ENCODE data around the gene CATSPER1.

CATSPER1 gene

DNA sequence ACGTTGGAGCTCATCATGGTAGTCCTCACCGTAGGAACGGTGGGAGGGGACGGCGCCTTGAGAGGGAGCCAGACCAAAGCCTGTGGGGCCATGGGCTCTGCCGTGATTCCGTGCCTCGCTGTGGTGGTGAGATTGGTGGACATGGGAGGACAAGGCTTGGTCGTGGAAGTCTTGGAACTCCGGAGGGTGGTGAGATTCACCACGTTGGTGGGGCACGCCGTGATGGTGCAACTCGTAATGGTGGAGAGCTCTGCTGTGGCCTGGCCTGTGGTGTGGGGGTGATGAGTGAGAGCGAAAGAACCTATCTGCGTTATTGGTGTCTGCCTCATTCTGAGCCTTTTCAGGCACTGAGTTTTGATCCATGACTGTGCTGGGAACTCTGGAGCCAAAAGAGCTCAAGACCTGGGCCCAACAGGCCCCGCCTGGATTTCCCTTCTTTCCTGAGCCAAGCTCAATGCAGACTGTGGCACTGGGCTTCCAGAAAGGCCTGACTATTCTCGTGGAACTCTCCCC lies at the start of gene CATSPER1:
Gene CATSPER1 (minus strand): TSS at position 463 of the 513 bp plus-strand sequence. CDS start 100 bp downstream, at position 363.
- no peak for DNase-seq

- no peak for DNase-seq
These were observed 49.0 kb upstream of the CATSPER1 start for GRCh38 chr11:66075273-66075672.

- no peak for DNase-seq
These were observed 47.4 kb upstream of the CATSPER1 start for GRCh38 chr11:66073669-66074068.

DNA sequence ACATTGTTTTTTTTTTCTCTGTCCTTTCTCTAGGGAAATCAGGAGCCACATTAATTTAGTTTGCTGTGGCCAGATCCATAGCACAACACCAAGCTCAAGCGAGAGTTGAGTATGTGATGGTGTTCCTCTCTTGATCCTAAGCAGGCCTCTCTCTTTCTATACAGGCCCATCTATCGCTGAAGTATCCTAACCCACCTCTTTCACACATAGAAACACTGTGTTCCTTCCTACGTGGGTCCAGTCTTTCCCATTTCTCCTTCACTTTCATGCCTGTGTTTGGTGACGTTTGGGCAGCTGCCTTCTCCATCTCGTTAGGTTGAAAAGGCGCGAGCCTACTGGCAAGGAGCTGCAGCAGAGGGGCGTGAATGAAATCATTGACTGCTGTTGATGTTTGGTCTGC lies 46.2 kb upstream of the CATSPER1 start:
- no peak for DNase-seq

- no peak for DNase-seq
These were observed 45.8 kb upstream of the CATSPER1 start for GRCh38 chr11:66072081-66072480.

GRCh38 chr11:66071381-66071801 lies 45.1 kb upstream of the CATSPER1 start:
- no peak for DNase-seq

DNA sequence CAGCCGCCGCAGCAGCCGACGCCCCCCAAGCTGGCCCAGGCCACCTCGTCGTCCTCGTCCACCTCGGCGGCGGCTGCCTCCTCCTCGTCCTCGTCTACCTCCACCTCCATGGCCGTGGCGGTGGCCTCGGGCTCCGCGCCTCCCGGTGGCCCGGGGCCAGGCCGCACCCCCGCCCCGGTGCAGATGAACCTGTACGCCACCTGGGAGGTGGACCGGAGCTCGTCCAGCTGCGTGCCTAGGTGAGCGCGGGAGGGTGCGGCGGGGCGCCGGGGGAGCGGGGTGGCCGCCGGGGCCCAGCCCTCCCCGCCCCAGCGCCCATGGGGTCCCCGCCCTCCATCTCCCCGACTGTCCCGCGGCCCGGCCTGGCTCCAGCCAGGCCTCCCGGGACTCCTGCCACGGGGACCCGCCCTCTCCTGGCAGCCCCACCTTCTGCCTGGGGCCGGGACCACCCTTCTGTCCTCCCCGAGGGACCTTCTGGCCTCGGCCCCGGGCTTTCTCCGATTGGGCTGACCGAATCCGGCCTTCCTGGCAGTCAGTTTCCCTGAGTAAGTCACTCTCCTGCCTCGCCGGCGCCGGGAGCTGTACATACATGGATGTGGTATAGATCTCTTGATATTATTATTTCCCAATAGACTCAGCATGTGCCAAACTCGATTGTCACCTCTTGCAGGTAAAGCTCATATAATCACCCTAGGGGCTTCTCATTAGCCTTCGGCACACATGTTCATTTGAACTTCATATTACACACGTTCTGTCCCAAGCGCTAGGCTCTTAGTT lies 44.5 kb upstream of the CATSPER1 start:
- DNase-seq: no peak

- DNase-seq: no peak
These were observed 43.7 kb upstream of the CATSPER1 start, which contains the start of gene PACS1 for GRCh38 chr11:66069715-66070603. Gene PACS1 (plus strand): TSS chr11:66070272. CDS start chr11:66070487, 215 bp downstream.

DNA sequence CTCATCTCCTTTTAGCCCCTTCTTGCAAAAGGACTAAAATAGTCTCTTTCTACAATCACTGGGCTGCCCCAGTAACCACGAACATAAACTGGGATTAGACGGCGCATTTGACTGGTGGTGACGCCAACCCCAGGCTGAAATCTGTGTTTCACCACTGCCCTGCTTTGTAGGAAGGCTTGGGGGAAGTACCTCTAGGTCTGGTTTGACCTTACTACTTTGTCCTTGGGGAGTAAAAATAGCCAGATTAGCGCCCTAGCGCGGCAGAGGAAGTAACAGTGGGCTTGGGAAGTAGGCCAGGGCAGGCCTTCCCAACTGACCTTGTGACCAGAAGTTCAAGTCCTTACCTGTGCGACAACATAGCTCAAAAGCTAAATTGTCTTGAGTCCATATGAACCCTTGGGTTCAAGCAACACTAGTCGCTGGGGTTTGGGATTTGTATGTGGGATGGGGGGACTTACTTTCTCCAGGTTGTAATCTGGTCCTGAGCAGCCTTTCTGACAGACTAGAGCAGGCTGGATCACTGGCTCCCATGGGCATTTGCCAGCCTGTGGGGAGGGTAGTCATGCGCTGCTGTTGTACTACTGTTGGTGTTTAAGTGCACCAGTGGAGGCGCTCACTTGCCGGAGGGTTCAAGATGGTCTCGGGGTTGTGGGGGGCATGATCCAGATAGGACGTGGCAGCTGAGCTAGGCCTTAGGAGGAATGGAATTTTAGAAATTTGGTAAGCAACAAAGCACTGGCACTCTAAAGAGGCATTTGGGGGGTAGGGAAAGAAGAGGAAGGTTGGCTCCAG lies 42.8 kb upstream of the CATSPER1 start:
- DNase-seq: no peak

DNA sequence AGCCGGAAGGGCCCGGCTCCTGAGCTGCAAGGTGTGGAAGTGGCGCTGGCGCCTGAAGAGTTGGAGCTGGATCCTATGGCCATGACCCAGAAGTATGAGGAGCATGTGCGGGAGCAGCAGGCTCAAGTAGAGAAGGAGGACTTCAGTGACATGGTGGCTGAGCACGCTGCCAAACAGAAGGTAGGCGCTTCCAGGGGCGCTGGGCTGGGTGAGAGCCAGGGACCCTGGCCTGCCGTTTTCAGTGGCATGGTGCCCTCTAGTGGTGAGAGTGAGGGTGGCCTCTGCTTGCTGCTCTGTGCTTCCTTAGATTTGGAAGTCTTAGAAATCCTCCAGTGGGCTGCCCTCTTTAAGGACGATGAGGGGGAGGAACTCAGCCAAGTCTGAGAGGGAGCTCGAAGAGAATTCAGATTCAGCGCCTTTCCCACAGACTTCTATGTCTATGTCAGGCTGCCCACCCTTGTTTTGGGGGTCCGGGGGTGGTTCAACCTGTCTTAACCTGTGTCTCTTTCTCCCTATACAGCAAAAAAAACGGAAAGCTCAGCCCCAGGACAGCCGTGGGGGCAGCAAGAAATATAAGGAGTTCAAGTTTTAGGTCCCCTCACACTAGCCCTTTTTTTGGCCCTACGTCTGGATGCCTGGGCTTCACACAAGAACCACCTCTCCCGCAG lies 42.0 kb upstream of the CATSPER1 start:
- DNase-seq: peak in 1 of 2 experiments; percentile 44

- no peak for DNase-seq
These were observed 41.4 kb upstream of the CATSPER1 start for GRCh38 chr11:66067640-66068039.

DNA sequence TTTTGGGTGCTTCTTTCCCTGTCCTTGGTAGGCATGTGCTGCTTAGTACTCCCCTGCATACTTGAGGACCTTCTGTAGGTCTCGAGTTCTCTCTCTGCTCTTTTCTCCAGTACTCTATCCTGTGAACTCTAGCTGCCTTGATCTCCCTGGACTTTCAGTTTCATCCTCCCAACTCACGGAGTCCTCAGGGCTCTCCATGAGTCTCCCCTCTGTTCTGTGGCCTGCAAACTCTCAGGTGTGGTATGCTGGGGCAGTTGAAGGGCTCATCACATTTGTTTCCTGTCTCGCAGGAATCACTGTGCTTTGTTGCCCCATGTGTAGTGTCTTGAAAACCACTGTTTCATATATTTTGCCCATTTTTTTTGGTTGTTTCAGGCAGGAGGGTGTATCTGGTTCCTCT lies 40.5 kb upstream of the CATSPER1 start:
- no peak for DNase-seq

DNA sequence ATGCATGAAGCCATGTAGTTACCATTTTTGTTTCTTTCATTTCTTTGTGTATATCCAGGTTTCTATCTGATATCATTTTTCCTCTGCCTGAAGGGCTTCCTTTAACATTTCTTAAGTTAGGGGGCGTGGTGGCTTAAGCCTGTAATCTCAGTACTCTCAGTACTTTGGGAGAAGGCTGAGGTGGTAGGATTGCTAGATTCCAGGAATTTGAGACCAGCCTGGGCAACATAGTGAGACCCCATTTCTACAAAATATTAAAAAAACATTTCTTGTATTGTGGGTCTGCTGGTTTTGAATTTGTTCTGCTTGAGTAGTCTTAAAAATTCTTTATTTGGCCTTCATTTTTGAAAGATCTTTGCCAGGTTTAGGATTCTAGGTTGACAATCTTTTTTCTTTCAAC lies 38.3 kb upstream of the CATSPER1 start:
- no peak for DNase-seq

- DNase-seq: no peak
These were observed 37.6 kb upstream of the CATSPER1 start for GRCh38 chr11:66063900-66064299.

GRCh38 chr11:66062408-66062807 lies 36.1 kb upstream of the CATSPER1 start:
- no peak for DNase-seq

GRCh38 chr11:66061268-66061667 lies 35.0 kb upstream of the CATSPER1 start:
- DNase-seq: no peak

DNA sequence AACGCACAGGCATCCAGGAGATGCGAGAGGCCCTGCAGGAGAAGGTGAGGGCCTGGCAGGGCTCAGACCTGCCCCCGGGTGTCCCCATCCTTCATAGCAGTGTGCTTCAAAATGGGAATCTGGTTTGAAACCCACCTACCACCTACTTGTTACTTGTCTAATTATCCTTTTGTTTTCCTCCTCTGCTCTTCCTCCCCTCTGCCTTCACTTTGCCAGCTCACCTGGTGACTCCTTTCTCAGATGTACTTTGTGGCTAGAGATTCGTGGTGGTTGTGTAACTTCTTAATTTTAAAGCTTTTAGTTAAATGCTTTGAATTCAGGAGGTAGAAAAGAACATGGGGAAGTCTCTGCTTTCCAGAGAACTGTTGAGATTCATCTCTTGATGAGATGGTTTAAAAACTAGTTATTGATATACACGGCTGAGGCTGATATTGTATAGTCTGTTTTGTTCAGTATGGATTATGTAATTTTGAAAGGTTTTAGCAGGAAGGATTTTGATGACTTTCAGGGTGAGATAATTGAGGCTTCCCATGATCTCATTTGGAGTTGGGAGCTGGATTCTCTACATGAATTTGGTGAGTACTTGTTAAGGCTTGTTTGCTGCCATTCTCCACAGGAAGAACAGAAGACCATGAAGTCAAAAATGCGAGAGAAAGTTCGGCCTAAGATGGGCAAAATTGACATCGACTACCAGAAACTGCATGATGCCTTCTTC lies 33.8 kb upstream of the CATSPER1 start:
- DNase-seq: no peak

- DNase-seq: no peak
These were observed 30.2 kb upstream of the CATSPER1 start for GRCh38 chr11:66056501-66056900.

GRCh38 chr11:66055021-66055420 lies 28.7 kb upstream of the CATSPER1 start:
- DNase-seq: no peak

DNA sequence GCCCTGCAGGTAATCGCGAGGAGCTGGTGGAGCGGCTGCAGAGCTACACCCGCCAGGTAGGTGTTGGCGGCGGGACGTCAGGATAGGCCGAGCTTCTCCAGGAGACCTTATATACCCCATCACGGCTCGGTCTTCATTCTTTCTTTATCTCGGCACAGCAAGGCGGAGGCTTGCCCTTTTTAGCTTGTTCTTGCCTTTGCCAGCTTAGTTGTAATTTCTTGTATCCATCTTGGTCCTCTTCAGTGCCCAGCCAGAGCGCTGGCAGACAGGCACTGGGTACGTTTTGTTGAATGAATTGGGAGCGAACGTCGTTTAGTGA lies 26.3 kb upstream of the CATSPER1 start:
- no peak for DNase-seq

Measured in cerebellar nuclear complex (tissue), 1 donor.